Measurements from ENCODE around the gene PARVA.

- TF ChIP-seq CTCF (IDR thresholded peaks at IDR 0.05; ENCODE audit: control extremely low read depth in 1 of 3, insufficient read depth in 1 of 3, low read depth in 1 of 3, low read length in 3 of 3), result no peak
- no peak for TF ChIP-seq EZH2 (IDR thresholded peaks at IDR 0.05; ENCODE audit: low read depth, low read length, severe bottlenecking)
- no peak for TF ChIP-seq ATF2 (IDR thresholded peaks at IDR 0.05; ENCODE audit: low read length)
- TF ChIP-seq CHD2 (IDR thresholded peaks at IDR 0.05; ENCODE audit: low read length), result no peak
- TF ChIP-seq GABPA (IDR thresholded peaks at IDR 0.05; ENCODE audit: borderline replicate concordance, insufficient read depth, low read length), result no peak
- TF ChIP-seq YY1 (IDR thresholded peaks at IDR 0.05; ENCODE audit: low read depth, low read length), result no peak
- no peak for TF ChIP-seq SP1 (IDR thresholded peaks at IDR 0.05; ENCODE audit: low read depth, low read length)
- TF ChIP-seq SRF (IDR thresholded peaks at IDR 0.05; ENCODE audit: low read depth, low read length), result no peak
These were observed 48.8 kb downstream of the PARVA start for GRCh38 chr11:12426176-12426575.

All from H1 (cell line).